ENCODE measurements around the gene LRCOL1.

The LRCOL1 gene

GRCh38 chr12:132618683-132619043 lies 8.3 kb upstream of the LRCOL1 start, which contains the start of gene P2RX2:
TSS of gene P2RX2 (plus strand) at chr12:132618776. CDS start at chr12:132618817, 41 bp downstream.
- no peak for DNase-seq

- DNase-seq, result no peak
Observed at GRCh38 chr12:132617822-132618682, 7.7 kb upstream of the LRCOL1 start.

GRCh38 chr12:132617135-132617701 lies 6.8 kb upstream of the LRCOL1 start:
- DNase-seq, result no peak

- no peak for DNase-seq
Observed at GRCh38 chr12:132615579-132616038, 5.2 kb upstream of the LRCOL1 start.

GRCh38 chr12:132614861-132615578 lies 4.6 kb upstream of the LRCOL1 start:
- peak; percentile 77 to 85 for DNase-seq

- no peak for DNase-seq
Observed at GRCh38 chr12:132614029-132614428, 3.6 kb upstream of the LRCOL1 start.

GRCh38 chr12:132611620-132612019 lies 1.2 kb upstream of the LRCOL1 start:
- DNase-seq, result no peak

GRCh38 chr12:132610866-132611602 lies 652 bp upstream of the LRCOL1 start:
- no peak for DNase-seq

GRCh38 chr12:132608231-132609171 lies 1.9 kb downstream of the LRCOL1 start:
- DNase-seq, result no peak

GRCh38 chr12:132606927-132607326 lies 3.5 kb downstream of the LRCOL1 start:
- no peak for DNase-seq

GRCh38 chr12:132606466-132606865 lies 3.9 kb downstream of the LRCOL1 start:
- DNase-seq, result no peak

- no peak for DNase-seq
Observed at GRCh38 chr12:132605892-132606291, 4.5 kb downstream of the LRCOL1 start.

GRCh38 chr12:132604668-132605441 lies 5.5 kb downstream of the LRCOL1 start:
- no peak for DNase-seq

- DNase-seq, result no peak
Observed at GRCh38 chr12:132604151-132604618, 6.2 kb downstream of the LRCOL1 start.

GRCh38 chr12:132603240-132604150 lies 6.9 kb downstream of the LRCOL1 start:
- DNase-seq, result no peak

GRCh38 chr12:132602572-132603239 lies 7.7 kb downstream of the LRCOL1 start:
- no peak for DNase-seq

- DNase-seq, result no peak
Observed at GRCh38 chr12:132601171-132601883, 9.1 kb downstream of the LRCOL1 start.

All from stimulated activated CD4-positive, alpha-beta T cell treated with anti-CD3 and anti-CD28 coated beads, Interleukin-2, amount 100 ng/mL, for 48 hours (primary cell).